RWPE2 (cell line): ENCODE data around the gene RETNLB.

Source experiments
- ATAC-seq: fragments of 200-7000 bp; cut with Tn5 transposase; 3 replicates; pipeline ENCODE4 v1.9.1; 2021; ENCODE audit warnings: low read depth
- DNase-seq: peaks from one replicate; pipeline ENCODE4 v3.0.0-alpha.2; 2020; ENCODE audit warnings: low spot score
- H3K27ac ChIP-seq: fragments of 450-650 bp; 2 replicates; pipeline ENCODE4 v1.5.1; 2017; ENCODE audit warnings: mild to moderate bottlenecking; ENCODE audit not compliant: poor library complexity, severe bottlenecking
- H3K27me3 ChIP-seq: fragments of 250-450 bp; sonication (Bioruptor Pico); 2 replicates; pipeline ENCODE4 v1.5.1; 2021; ENCODE audit warnings: mild to moderate bottlenecking, moderate library complexity; ENCODE audit not compliant: insufficient read depth, poor library complexity, severe bottlenecking
- H3K36me3 ChIP-seq: fragments of 250-450 bp; sonication (Bioruptor Pico); 2 replicates; pipeline ENCODE4 v1.5.1; 2020; ENCODE audit warnings: low read depth, mild to moderate bottlenecking, moderate library complexity
- H3K4me1 ChIP-seq: fragments of 250-450 bp; sonication (Bioruptor Pico); 2 replicates; pipeline ENCODE4 v1.5.1; 2021; ENCODE audit warnings: mild to moderate bottlenecking, moderate library complexity; ENCODE audit not compliant: insufficient read depth, poor library complexity, severe bottlenecking
- H3K4me3 ChIP-seq: fragments of 250-450 bp; sonication (Bioruptor Pico); 2 replicates; pipeline ENCODE4 v1.5.1; 2021; ENCODE audit warnings: mild to moderate bottlenecking, moderate library complexity; ENCODE audit not compliant: severe bottlenecking
- H3K9me3 ChIP-seq: fragments of 250-450 bp; sonication (Bioruptor Pico); 2 replicates; pipeline ENCODE4 v1.5.1; 2021; ENCODE audit warnings: mild to moderate bottlenecking, moderate library complexity; ENCODE audit not compliant: severe bottlenecking
- CTCF ChIP-seq: fragments of 450-650 bp; IDR thresholded peaks from one replicate; pipeline ENCODE4 v1.5.1; 2017; ENCODE audit warnings: mild to moderate bottlenecking, moderate library complexity; ENCODE audit not compliant: poor library complexity, severe bottlenecking

Gene RETNLB

GRCh38 chr3:108757404-108757982 is at the start of gene RETNLB:
RETNLB (minus strand) TSS chr3:108757410; CDS start chr3:108757185, 225 bp downstream.
- ATAC-seq: no peak
- no peaks in the 10 kb centered on the region for H3K4me1 ChIP-seq
- no peak for TF ChIP-seq CTCF
- no peaks in the 10 kb centered on the region for H3K36me3 ChIP-seq
- no peaks in the 10 kb centered on the region for H3K9me3 ChIP-seq
- no peak within 1 kb of the TSS for H3K27ac ChIP-seq
- H3K27me3 ChIP-seq: no peaks in the 10 kb centered on the region
- DNase-seq: no peak
- no peak within 1 kb of the TSS for H3K4me3 ChIP-seq

GRCh38 chr3:108806316-108806715 is 49.1 kb upstream of the RETNLB start:
- no peaks in the 10 kb centered on the region for H3K36me3 ChIP-seq
- no peak overlapping the region for H3K27ac ChIP-seq
- H3K4me3 ChIP-seq: no peak overlapping the region
- DNase-seq (no peak), ATAC-seq (no peak)
- no peaks in the 10 kb centered on the region for H3K9me3 ChIP-seq
- H3K4me1 ChIP-seq: no peaks in the 10 kb centered on the region
- no peaks in the 10 kb centered on the region for H3K27me3 ChIP-seq
- TF ChIP-seq CTCF: no peak

GRCh38 chr3:108804966-108805365 is 47.8 kb upstream of the RETNLB start:
- Histone ChIP-seq H3K4me3 (no peak overlapping the region), H3K4me1 (no peaks in the 10 kb centered on the region), H3K36me3 (no peaks in the 10 kb centered on the region), H3K27ac (no peak overlapping the region), H3K27me3 (no peaks in the 10 kb centered on the region), H3K9me3 (no peaks in the 10 kb centered on the region)
- TF ChIP-seq CTCF: no peak
- DNase-seq (no peak), ATAC-seq (no peak)

- TF ChIP-seq CTCF: no peak
- Histone ChIP-seq H3K4me3 (no peak overlapping the region), H3K36me3 (no peaks in the 10 kb centered on the region), H3K27me3 (no peaks in the 10 kb centered on the region), H3K9me3 (no peaks in the 10 kb centered on the region), H3K4me1 (no peaks in the 10 kb centered on the region), H3K27ac (no peak overlapping the region)
- no peak for DNase-seq
- no peak for ATAC-seq
Observed at GRCh38 chr3:108804437-108804836, 47.2 kb upstream of the RETNLB start.

- H3K27me3 ChIP-seq: no peaks in the 10 kb centered on the region
- no peak for DNase-seq
- H3K9me3 ChIP-seq: no peaks in the 10 kb centered on the region
- no peak for ATAC-seq
- H3K4me3 ChIP-seq: no peak overlapping the region
- no peaks in the 10 kb centered on the region for H3K36me3 ChIP-seq
- no peak for TF ChIP-seq CTCF
- no peak overlapping the region for H3K27ac ChIP-seq
- H3K4me1 ChIP-seq: no peaks in the 10 kb centered on the region
Observed at GRCh38 chr3:108791473-108791872, 34.3 kb upstream of the RETNLB start.
